Activated CD8-positive, alpha-beta memory T cell treated with anti-CD3 and anti-CD28 coated beads for 24 hours (primary cell): ENCODE data around the gene SLC6A20.
A peak's percentile ranks its signal among the peaks of the same experiment; 100 is the strongest.

ENCODE experiments used
- DNase-seq: peaks from one replicate; pipeline ENCODE4 v3.0.0-alpha.2; 2020

Gene SLC6A20, protein sequence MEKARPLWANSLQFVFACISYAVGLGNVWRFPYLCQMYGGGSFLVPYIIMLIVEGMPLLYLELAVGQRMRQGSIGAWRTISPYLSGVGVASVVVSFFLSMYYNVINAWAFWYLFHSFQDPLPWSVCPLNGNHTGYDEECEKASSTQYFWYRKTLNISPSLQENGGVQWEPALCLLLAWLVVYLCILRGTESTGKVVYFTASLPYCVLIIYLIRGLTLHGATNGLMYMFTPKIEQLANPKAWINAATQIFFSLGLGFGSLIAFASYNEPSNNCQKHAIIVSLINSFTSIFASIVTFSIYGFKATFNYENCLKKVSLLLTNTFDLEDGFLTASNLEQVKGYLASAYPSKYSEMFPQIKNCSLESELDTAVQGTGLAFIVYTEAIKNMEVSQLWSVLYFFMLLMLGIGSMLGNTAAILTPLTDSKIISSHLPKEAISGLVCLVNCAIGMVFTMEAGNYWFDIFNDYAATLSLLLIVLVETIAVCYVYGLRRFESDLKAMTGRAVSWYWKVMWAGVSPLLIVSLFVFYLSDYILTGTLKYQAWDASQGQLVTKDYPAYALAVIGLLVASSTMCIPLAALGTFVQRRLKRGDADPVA

GRCh38 chr3:45795882-45796765 is at the start of gene SLC6A20:
SLC6A20 (minus strand) TSS chr3:45796536; CDS start chr3:45796419, 117 bp downstream.
- DNase-seq = no peak

GRCh38 chr3:45844616-45845015 is 48.3 kb upstream of the SLC6A20 start:
- no peak for DNase-seq

DNA sequence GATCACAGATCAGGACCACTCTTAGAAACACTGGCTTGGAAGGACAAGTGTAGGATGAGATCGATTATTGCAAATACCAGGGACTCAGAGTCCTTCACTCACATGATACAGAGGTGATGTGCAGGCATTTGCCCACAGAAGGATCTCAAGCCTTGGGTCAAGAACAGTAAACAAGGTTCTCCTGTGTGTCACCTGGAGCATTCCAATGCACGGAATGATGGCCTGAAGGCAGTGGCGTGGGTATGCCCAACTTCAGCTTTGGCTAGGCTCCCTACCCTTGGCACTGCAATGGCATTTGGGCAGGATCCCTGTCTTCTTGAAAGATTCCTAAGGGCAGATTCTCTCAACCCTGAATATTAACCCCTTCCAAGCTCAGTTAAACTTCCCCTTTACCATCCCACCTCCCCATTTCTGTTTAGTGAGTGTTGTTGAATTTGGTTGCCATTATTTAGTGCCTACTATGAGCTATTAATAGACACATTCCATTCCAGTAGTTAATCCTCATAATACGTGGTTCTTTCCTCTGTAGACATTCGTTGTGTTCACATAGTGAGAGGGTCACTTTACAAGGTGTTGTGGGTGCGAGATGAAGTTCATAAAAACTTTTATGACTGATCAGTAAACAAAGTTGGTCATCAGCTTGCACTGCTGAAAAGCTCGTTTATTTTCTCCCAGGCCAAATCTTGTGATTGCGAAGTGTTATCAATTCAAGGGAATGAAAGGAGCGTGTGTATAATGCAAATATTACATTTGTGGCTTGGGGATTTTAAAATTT is 46.7 kb upstream of the SLC6A20 start:
- no peak for DNase-seq

- DNase-seq = peak; percentile 92
Measured at GRCh38 chr3:45841757-45842491, 45.6 kb upstream of the SLC6A20 start, which contains the start of gene LZTFL1. LZTFL1 (minus strand) TSS chr3:45842119; CDS start chr3:45841991, 128 bp downstream.

DNA sequence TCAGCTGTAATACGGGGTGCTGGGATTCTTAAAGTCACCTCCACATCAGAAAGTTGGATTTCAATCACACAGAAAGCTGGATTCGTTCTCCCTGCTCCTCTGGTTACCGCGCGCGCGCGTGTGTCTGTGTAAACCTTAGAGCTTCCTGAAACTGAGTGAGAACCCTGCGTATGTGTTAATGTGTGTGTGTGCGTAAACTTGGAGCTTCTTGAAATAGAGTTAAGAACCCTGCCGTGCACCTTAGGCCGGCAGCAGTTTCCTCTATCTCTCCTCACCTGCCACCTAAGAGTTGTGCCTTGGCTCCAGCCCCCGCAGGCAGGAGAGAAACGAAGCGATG is 45.1 kb upstream of the SLC6A20 start:
- no peak for DNase-seq

- DNase-seq = no peak
Measured at GRCh38 chr3:45838466-45838865, 42.1 kb upstream of the SLC6A20 start.

DNA sequence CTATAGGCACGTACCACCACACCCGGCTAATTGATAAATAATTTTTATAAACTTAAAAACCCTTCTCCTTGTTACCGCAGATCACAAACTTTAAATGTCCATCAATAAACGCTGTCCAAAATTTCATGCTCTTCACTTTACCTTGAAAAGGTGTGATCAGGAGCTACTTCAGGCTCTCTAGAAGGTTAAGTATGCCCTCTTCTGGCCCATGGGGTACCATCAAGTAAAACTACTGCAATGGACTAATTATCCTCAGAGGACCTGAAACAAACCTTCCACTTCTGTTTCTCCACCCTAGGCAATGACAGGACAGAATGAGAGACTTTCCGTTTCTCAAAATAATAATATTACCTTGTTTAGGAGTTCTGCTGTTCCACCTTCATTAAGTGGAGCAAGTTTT is 36.4 kb upstream of the SLC6A20 start:
- DNase-seq = no peak

DNA sequence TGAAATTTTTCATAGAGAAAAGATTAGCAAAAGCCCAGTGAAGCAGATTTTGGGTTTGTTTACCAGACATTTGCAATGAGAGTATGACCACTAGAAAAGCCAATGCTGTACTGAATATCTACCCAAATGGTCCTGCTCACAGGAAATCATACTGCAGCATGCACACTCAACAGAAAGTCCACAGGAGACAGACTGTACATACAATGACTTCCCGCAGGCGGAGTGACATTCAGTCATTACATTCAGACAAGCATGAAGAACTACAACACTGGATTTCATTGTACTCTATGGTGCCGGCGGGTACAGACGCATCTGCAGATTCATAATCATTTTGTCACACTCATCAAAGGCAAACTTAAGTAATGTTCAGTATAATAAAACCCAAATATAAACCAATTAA is 33.8 kb upstream of the SLC6A20 start:
- no peak for DNase-seq

DNA sequence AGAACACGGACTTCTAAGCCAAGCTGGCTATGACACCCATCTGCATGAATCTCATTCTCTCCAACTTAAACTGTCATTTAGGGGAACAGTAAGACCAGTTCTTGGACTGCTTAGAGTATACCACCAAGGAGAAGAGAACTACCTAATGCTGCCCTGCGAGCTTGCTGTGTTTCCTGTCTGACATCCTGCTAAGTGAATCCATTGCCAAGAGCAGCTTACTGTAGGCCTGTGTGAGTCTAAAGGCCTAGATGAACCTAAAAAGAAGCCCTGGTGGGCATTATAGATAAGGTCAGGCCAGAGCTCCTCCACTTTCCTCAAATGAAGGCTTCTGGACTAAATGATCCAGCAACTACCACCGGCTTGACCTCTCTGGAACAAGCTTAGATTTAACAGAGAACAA is 30.6 kb upstream of the SLC6A20 start:
- no peak for DNase-seq

- no peak for DNase-seq
Measured at GRCh38 chr3:45826321-45826720, 30.0 kb upstream of the SLC6A20 start.

GRCh38 chr3:45821127-45821526 is 24.8 kb upstream of the SLC6A20 start:
- no peak for DNase-seq

- DNase-seq = no peak
Measured at GRCh38 chr3:45819543-45819942, 23.2 kb upstream of the SLC6A20 start.

DNA sequence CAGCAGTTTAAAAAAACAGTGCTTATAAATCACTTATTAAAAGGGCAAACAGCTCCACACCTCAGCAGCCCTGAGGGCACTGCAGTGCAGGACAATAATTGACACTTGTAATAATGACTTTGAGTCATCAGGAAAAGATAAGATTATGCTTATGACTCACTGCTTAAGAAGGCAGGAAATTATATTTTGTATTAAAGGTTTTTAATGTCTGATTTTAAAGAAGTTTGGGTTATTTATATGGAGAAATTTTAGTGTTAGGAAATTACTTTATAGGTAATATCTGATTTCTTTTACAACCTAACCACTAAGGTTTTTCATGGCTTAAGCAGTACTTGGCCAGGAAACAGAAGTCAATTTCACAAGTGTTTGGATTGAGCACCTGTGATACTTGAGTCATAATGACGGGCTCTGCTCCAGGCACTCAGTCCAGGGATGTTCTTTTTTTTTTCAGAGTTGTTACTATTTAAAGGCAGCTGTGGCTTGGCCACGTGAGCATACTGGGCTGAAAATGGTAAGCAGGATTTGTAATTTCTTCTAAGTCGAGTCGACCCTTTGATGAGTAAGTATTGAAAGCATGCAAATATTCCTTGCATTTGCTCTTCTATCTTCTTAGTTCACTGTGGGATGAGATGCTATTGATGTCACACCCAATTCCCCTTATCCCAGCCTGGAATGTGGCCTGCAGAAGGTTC is 21.6 kb upstream of the SLC6A20 start:
- no peak for DNase-seq

DNA sequence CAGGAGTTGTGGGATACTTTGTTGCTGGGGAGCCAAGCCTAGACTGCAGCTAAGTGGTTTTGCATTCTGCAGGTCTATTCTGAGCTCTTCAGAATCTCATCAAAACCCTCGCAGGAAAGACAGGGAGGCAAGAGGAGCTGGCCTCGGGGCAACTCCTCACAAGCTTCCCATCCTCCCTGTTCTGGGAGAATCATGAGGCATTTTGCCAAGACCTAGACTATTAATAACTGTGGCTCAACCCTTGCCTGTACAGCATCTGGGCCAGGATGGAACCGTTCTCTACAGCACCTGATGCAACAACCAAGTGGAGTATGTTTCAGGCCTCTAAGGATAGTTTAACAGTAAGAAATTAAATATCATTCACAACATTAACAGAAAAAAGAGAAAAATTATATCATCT is 20.2 kb upstream of the SLC6A20 start:
- DNase-seq = no peak

DNA sequence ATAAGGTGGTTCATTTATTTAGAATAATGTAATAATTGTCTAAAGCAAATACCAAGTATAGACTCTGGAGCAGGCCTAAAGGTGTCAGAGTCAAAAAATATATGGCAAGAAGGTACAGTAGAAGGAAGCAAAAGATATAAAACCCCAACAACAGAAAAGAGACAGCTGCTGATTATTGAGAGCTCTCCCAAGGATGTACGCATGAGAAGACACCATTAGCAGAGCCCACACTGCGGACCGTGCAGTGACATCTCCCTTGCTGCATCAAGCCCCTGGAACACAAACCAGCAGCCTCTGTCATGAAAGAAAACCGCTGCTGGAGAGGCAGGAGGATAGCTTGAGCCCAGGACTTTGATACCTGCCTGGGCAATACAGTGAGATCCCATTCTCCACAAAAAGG is 18.0 kb upstream of the SLC6A20 start:
- DNase-seq = no peak

GRCh38 chr3:45807681-45808540 is 11.6 kb upstream of the SLC6A20 start:
- no peak for DNase-seq

DNA sequence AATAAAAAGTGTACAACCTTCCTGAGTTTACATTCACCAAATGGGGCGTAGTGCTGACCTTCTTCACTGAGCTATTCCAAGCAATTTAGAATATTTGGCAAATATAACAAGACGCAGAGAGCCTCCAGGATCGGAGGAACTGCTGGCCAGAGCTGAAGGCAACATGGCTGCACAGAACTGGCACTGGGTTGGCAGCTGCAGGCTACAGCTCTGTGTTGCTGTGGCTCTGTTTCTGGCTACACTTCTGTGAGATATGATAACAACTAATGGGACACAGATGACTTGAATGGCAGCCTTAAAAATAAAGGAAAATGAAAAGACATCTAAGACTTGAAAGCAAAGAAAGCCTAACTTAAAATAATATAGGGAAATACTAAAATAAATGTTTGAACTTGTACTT is 10.8 kb upstream of the SLC6A20 start:
- no peak for DNase-seq

DNA sequence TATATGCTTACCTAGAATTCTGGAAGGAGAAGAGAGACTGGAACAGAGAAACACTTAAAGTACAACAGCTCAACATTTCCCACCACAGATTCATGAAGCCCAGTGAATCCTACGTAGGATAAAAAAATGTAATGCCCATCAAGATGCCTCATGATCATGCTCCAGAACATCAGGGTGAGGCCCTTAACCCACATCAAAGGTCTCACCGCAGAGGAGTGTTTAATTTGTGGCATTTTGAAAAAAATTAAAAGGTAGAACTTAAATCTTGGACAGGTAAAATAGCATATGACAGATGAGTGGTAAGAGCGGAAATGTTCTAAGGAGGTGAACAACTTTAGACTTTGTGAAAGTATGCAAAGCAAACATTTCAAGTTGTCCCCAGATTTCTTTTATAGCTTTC is 9.7 kb upstream of the SLC6A20 start:
- DNase-seq = no peak

DNA sequence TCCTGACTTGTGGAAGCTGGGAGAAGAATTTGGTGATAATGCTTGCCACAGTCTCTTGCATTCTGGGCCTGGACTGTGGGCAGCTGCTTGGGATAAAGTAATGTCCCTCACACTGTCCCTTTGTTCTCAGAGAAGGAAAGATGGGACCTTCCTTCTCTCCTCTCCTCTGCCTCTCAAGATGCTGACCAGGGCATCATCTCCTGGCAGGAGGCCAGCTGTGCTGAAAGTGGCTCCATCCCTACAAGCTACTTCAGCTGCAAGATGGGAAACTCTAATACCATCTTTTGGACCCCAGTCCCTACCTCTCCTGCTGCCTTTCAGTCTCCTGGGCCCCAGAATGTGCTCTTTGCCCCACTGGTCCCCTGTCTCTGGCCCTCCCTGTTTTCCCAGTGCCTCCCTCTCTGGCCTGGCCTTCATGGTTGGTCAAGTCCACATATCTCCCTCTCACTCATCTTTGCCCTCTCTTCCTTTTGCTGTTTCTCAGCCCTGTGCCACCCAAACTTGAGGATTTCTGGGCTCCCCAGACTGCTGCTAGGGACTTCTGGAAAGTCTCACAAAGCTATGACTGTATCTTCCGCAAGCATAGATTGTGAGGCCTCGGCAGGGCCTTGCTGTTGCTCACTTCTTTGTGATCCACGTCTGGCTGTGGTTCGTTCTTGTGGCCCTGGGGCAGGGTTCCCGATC is 7.1 kb upstream of the SLC6A20 start:
- DNase-seq = no peak

- DNase-seq = no peak
Measured at GRCh38 chr3:45802146-45802545, 5.8 kb upstream of the SLC6A20 start.
